Mesangial cell (primary cell): ENCODE measurements around the gene AMPD1. TPM values are rescaled to one million over a fixed set of nuclear protein-coding genes. Genes with fewer than 3 reads are reported as not detected.

ENCODE experiments used
- total RNA-seq: library from RNA; depleted of rRNA; stranded (reverse); fragments of >200 nt; gene quantifications from 2 replicates; pipeline ENCODE4 v1.2.3, GENCODE V29; 2015

Gene AMPD1
- total RNA-seq, result not detected in 2 replicates

DNA sequence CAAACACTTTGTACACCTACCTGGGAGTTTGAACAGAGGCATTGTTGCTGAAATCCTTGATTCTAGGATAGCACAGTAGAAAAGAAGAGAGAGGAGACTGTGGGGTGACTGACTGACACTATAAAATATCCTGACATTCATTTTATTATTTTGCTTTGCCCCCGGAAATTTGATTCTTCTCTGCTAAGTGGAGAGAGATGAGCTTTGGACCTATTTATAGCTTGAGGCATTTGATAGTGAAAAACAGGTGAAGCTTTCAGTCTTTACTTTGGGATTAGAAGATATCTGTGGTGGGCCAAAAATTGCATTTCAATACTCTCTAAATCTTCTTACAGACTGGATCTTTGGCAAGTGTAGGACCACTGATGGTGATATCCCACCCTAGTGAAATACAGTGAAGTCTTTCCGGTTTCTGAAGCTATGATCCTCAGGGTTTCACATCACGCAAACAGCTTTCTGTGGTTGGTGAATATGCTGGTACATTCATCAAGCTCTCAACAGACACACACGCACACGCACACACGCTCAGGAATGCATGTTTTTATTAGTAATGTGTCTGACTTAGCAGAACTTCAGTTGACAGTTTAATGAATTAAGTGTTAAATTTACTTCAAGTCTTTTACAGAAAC, at the start of gene AMPD1:
Gene AMPD1 (minus strand): TSS at position 117 of the 629 bp plus-strand sequence. CDS start 75 bp downstream, at position 42.

DNA sequence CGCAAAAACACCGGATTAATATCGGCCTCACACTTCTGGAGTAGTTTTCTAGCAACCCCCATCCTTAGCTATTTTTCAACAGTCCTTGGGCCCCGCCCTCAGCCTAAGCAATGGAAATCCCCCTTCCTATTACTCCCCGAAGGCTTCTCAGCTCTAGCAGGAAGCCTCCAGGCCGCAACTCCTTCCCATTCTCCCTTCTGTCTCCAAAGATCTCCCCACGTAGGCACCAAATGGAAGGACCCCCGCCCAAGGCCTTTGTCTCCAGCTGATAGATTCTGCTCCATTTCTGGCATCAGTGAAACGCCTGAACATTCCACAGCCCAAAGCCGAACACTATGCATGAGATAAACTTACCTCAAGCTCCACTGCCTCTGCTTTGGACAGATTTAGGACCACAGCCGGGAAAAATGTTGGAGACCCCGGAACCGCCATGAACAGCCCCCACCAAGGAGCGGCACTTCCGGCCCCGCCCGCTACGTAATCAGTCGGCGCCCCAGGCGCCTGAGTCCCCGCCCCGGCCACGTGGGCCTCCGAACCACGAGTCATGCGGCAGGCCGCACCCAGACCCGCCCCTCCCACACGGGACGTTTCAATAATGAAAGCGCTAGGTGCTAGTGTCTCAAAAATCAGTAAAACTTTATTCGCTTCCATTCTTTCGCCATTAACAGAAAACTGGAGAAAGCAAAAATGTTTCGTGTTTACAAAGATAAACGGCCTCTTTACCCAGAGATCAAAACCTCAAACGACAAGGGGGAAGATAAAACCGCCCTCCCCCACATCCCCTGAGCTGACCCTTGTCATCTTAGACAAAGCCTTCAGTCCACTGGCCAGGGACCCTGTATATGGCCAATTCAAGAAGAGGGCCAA, 21.2 kb upstream of the AMPD1 start, which contains the start of gene NRAS:
Gene NRAS (minus strand): TSS at position 468 of the 867 bp plus-strand sequence. CDS start 611 bp downstream, outside the sequence.

DNA sequence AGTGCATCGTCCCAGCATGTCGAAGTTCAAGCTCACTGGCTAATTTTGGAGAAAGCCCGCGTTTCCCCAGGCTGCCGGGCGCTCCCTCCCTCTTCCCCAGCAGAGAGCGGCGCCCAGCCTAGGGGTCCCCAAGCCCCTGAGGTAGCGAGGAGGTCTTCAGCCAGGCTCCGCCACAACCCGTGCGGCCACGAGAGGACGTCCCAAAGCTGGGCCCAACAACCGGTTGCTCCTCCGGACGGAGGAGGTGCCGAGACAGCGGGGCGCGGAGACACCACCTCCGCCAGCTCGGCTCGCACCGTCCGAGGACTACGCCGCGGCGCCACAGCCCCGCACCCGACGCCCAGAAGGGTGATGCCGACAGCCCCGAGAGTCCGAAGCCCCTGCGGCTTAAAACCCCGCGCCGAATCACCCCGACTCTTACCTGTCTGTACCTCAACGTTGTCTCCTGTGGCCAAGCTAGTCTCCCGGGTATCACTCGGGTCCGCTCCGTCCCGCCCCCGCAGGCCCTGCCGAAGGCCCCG, 25.7 kb downstream of the AMPD1 start, which contains the start of gene DENND2C:
Gene DENND2C (minus strand): TSS at position 488 of the 521 bp plus-strand sequence. CDS start 44,065 bp downstream, outside the sequence.

Other genes starting within 250 kb of the AMPD1 start
- 11.2 and 16.1 TPM in 2 replicates for gene TRIM33, start 184.3 kb downstream of the AMPD1 start, total RNA-seq
- 22.6 and 42.4 TPM in 2 replicates for gene BCAS2, start 113.9 kb downstream of the AMPD1 start, total RNA-seq
- gene DENND2C, start 25.5 kb downstream of the AMPD1 start, total RNA-seq, result 0.33 and 0.89 TPM in 2 replicates
- 33.2 and 55.1 TPM in 2 replicates for gene NRAS, start 21.2 kb upstream of the AMPD1 start, total RNA-seq
- 320 and 424 TPM in 2 replicates for gene CSDE1, start 62.4 kb upstream of the AMPD1 start, total RNA-seq
- 36.7 and 57.3 TPM in 2 replicates for gene SIKE1, start 85.1 kb upstream of the AMPD1 start, total RNA-seq
- not detected in 2 replicates for gene SYCP1, start 159.3 kb upstream of the AMPD1 start, total RNA-seq